Stimulated activated CD8-positive, alpha-beta memory T cell treated with anti-CD3 and anti-CD28 coated beads, Interleukin-12 subunit alpha, Interleukin-12 subunit beta, amount 100 ng/mL, for 1 hour (primary cell): ENCODE data around the gene RAD51B.
A peak's percentile ranks its signal among the peaks of the same experiment; 100 is the strongest.

Experiments
- DNase-seq: peaks from one replicate; pipeline ENCODE4 v3.0.0-alpha.2; 2020; ENCODE audit warnings: low read depth

RAD51B gene

DNA sequence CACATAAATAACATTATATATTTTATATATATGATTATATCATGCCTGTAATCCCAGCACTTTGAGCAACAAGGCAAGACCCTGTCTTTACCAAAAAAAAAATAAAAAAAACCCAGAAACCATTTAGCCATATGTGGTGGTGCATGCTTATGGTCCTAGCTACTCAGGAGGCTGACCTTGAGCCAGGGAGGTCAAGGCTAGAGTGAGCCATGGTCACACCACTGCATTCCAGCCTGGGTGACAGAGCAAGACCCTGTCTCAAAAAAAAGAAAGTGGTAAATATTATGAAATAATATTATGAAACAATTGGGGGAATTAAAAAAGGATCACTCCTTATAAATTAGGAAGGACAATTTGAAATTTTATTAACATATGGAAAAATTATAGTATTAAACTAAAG, 16.0 kb downstream of the RAD51B start:
- no peak for DNase-seq

GRCh38 chr14:67837011-67837624, 17.5 kb downstream of the RAD51B start:
- DNase-seq = peak; percentile 30

DNA sequence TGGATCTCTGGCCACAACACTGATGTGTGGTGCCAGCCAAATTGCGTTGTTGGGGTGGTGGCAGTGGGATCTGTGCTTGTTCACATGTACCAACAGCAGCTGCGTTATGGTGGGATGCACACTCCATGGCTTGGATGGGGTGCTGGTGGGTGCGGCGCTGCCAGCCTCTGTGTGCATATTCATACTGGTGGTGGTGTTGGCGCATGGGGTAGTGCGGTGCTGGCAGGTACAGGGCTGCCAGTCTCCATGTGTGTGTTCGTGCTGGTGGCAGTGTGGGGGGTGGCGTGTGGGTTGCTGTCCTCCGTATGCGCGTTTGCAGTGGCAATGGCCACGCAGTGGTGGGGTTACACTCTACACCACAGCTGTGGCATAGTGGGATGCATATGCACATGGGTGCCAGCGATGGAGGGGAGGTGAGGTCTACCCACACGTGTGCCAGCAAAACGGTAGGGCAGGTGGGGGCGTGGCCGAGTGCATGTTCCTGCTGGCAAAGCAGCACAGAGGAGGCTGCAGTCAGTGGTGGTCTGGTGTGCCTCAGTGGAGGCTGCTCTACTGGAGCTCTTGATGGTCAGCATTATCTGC, 26.5 kb downstream of the RAD51B start:
- DNase-seq = no peak

DNA sequence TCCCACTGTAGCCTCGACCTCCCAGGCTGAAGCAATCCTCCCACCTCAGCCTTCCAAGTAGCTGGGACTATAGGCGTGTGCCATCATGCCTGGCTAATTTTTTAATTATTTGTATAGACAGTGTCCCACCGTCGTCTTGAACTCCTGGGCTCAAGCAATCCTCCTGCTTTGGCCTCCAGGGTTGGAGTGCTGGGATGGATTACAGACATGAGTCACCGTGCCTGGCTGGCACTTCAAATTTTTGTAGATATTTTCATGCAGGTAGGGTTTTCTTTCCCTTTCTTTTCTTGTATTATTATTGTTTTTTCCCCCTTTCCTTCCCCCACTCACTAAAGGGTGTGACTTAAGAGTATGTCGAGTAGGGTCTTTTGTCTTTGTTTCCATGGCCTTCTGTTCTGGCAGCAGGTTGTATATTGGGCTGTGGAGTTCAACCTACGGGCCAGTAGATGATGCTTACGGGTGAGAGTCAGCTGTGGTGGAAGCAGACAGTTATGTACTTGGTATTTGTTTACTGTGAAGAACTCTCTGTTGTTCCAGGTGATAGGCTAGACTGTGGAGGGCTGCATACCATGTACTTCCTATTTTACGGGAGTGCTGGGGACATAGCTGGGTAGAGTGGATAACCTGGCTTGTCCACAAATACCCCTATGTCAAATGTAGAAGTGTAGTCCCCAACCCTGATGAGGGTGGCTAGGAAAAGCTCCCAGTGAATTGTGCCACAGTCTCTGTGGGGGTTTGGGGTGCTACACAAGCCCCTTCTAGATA, 30.7 kb downstream of the RAD51B start:
- no peak for DNase-seq

DNA sequence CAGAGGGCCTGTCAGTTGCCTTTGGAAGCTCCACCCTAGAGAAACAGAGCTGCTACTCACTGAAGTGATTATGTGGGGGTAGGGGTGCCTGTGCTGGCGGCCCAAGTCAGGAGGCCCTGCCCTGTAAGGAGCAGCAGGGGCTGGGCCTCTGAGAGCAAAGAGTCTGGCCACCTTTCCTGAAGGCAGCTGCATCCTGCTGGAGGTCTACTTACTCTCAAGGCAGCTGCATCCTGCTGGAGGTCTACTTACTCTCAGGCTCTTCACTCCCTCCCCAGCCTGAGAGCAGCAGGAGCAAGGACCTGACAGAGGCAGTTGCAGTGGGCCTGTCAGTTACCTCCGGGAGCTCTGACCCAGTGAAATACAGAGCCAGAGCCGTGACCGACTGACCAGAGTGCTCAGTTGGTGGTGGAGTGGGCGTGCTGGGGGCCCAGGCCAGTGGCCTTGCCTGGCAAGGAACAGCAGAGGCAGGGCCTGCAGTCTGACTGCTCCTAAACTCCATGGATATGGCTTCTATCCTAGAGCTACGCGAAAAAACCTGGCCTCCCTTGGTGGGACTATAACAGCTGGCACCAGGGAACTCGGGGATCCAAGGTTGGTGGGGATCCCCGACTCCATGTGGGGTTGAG, 32.3 kb downstream of the RAD51B start:
- DNase-seq = no peak

- DNase-seq = no peak
Measured at GRCh38 chr14:67852926-67853604, 33.5 kb downstream of the RAD51B start.

DNA sequence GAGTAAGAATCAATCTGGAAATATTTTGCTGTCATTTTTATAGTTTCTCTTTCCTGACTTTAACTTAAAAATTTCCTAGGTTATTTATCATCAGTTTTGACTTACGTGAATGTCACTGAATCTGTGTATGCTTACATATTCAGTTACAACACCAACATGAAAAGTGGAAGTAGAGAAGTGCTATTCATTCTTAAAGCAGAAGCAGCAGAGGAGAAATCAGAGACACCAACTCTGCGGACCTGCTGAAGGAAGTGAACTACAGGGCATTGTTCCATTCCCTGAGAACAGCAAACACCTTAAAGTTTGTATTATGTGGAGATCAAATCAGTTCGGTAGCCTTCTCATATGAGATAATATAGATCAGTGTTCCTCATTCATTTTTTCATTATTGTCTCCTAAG, 34.1 kb downstream of the RAD51B start:
- no peak for DNase-seq

- no peak for DNase-seq
Measured at GRCh38 chr14:67856827-67857226, 37.2 kb downstream of the RAD51B start.

GRCh38 chr14:67857778-67858350, 38.3 kb downstream of the RAD51B start:
- no peak for DNase-seq

- DNase-seq = no peak
Measured at GRCh38 chr14:67859169-67859749, 39.7 kb downstream of the RAD51B start.

- DNase-seq = no peak
Measured at GRCh38 chr14:67863223-67863622, 43.6 kb downstream of the RAD51B start.

- no peak for DNase-seq
Measured at GRCh38 chr14:67875175-67876006, 55.8 kb downstream of the RAD51B start.

- DNase-seq = no peak
Measured at GRCh38 chr14:67879026-67879425, 59.4 kb downstream of the RAD51B start.

DNA sequence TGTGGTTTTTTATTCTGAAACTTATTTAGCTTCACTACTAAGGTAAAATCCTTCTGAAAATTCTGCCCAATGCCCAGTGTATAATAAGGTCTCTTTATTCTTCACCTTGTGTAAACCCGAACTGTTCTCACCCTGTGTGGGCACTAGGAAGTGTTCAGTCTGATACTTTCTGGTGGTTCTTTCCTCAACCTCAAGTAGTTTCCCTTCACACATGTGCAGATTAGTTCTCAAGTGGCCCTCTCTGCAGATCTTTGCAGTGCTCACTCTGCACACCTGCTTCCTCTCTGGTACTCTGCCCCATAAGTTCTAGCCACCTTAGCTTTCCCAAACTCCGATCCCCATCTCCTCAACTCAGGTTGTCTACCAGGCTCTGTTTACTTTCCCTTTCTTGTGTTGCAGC, 61.6 kb downstream of the RAD51B start:
- no peak for DNase-seq

- no peak for DNase-seq
Measured at GRCh38 chr14:67882986-67883555, 63.5 kb downstream of the RAD51B start.

DNA sequence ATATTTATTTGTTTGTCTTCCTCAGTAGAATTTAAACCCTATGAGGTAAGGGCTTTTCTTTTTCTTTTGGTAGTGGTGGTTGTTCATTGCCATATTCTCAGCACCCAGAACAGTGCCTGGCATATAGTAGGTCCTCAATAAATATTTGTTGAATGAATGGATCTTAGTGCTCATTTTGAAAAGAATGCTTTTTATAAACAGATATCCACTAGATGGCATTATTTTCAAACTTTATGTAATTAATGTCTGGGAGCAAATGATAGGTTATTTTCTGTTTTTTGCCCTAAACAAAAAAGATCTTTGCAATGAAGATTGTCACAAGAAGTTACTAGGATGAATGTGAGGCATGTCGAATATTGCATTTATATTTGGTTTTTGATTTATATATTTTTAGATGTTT, 64.1 kb downstream of the RAD51B start:
- DNase-seq = no peak

- DNase-seq = no peak
Measured at GRCh38 chr14:67886191-67886590, 66.6 kb downstream of the RAD51B start.

- no peak for DNase-seq
Measured at GRCh38 chr14:67887478-67887877, 67.9 kb downstream of the RAD51B start.

GRCh38 chr14:67889455-67889854, 69.9 kb downstream of the RAD51B start:
- no peak for DNase-seq

- no peak for DNase-seq
Measured at GRCh38 chr14:67892466-67893100, 73.0 kb downstream of the RAD51B start.
